NCI-H748 (cell line): ENCODE measurements around the gene RSPO3.
"Not testable (repeated sequence)": the region's sequence is repeated elsewhere in the genome, so short reads cannot be mapped to it uniquely, and the experiment has no call there.

Experiments
- DNase-seq: peaks from one replicate; lab custom pipeline; 2025; ENCODE audit not compliant: unreplicated experiment; lab: John Stamatoyannopoulos, UW

The RSPO3 gene

DNA sequence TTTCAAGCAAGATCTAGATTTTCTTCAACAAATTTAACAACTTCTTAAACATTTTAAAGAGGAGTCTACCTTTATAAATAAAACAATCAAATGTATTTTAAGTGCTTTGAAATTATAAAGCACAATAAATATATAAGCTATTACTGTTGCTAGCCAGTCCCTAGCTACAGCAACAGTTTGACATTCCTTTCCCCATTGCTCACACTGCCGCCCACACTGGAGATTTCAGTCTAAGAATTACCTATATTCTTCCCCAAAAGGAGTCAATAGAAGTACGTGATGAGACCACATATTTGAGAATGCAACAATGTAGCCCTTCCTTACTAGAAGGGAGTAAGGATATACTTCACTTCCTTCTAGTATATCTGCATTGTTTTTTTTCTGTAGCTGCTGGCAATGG is 82.8 kb downstream of the RSPO3 start:
- no peak for DNase-seq

DNA sequence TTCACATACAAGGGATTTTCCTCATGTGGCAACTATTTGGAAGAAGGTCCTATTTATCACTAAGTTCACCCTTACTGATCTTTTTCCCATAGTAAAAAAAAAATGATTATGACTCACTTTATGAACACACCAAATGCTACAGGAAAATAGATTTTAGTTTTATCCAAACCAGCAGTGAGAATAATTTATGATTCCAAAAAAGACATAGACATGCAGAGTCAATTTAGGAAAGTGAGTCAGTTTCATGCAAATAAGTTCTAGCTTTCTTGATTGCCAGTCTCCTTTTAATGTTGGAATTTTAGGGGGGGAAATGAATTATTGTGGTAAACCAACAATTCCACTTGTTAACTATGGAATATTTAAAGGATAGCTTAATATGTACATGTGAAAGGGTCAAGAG is 84.2 kb downstream of the RSPO3 start:
- DNase-seq = no peak

DNA sequence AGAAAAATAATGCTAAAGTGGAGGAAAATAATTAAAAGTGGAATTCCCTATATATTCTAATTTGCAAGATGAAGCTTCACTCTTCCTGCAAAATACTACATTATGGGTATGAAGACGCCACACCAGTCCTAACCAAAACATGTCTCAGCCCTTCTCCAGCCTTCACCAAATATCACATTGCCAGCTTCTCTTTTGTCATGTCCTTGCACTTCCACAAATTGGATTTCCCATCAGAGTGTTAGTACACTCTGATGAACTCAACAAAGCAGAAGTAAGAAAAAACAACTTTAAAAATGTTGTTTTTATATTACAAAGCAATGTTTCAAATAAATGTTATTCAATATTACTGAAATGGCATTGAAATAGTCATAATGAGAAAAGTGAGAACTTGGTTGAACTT is 85.8 kb downstream of the RSPO3 start:
- DNase-seq = no peak

DNA sequence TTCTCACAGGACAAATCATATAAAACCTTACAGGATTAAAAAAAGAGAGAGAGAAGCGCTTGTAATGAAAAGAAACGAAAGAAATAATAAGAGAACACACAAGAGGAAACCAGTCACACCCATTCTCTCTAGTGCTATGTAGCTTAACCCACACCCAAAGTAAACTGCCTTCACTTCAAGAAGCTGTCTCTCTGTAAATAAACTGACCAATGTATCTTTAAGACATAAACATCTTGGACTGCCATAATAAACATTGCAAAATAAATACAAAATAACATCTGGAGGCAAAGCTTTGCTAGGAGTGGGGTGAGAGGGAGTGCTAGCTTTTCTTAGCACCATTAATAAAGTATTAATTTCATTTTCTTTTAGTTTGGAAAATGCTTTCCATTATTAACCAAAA is 86.6 kb downstream of the RSPO3 start:
- DNase-seq = no peak

DNA sequence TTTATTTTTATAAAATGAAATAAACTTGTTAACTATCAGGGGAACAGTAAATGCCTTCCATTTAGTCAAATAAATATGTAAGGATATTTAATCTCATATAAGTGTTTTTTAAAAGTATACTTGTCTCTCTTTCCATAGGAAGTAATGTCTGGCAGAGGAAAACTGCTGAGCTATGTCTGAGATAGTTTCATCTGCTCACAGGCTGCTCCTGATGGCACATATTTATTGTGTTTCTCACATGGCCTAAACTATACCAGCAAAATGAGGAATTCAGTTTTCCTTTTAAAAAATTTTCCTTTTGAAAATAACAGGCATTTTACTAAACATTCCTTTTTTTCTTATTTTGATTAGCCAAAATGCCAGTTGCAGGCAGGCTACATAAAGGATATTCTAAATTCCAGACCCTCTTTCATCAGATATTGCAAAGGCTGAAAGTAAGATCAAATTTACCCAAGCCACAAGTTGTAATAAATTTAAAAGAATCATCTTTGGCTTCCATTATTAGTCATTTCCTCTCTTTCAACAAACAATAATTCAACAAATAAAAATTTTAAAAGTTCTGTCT is 88.1 kb downstream of the RSPO3 start:
- DNase-seq = no peak

DNA sequence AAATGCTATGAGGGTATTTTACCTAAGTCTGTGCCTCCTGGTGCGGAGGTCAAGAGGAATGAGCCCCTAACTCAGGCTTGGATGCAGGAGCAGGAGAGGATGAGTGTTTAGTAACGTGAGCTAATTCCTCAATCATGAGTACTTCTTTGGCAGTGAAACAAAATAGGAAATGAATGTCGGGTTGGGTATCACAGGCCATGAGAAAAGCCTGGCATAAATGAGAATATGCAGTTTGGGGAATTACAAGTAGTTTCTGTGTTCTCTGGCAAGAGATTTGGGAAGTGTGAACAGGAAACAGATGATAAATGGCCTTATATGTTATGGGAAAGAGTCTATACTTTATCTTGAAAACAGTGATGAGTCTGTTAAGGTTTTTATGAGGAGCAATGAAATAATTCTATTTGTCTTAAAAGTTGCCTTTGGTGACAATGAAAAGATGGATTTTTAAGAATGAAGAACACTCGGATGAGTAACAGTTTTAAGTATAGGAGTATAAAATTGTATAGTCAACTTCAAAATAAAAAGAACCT is 89.2 kb downstream of the RSPO3 start:
- DNase-seq = no peak

DNA sequence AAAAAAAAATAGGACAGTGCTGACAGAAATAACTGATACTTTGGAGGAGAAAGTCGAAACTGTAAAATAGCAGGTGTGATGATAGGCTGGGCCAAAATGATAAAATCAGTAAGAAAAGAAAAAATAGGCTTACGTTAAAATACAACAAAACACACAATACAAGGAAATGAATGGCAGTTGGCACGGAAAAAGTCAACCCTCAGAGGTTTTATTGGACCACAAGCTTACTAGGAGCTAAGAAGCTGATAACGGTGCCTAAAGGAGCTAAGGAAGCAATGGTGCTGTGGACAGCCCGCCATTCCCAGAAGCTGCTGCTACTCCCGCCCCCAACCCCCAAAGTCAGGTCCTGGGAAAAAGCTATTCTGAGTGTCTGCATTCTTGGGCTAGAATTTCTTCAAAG is 92.3 kb downstream of the RSPO3 start:
- no peak for DNase-seq

DNA sequence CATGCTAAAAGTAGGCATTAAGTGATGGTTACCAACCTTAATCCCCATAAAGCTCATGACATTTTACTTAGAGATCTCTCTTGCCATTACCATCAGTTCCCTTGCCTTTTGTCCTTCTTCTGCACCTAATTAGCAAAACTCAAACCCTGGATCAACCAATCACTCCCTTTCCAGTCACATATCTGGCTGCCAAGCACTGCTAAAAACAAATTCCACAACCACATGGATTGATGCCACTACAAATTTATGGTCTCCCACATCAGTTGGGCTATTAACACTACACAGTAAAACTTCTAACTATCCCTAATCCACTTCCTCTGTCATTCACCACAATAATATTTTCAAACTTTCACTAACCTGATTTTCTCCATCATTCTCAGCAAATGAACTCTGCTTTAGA is 93.9 kb downstream of the RSPO3 start:
- DNase-seq = no peak

DNA sequence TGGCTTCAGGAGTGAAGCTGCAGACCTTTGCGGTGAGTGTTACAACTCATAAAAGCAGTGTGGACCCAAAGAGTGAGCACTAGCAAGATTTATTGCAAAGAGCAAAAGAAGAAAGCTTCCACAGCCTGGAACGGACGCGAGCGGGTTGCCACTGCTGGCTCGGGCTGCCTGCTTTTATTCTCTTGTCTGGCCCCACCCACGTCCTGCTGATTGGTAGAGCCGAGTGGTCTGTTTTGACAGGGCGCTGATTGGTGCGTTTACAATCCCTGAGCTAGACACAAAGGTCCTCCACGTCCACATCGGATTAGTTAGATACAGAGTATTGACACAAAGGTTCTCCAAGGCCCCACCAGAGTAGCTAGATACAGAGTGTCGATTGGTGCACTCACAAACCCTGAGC is 95.6 kb downstream of the RSPO3 start:
- DNase-seq = not testable (repeated sequence)

DNA sequence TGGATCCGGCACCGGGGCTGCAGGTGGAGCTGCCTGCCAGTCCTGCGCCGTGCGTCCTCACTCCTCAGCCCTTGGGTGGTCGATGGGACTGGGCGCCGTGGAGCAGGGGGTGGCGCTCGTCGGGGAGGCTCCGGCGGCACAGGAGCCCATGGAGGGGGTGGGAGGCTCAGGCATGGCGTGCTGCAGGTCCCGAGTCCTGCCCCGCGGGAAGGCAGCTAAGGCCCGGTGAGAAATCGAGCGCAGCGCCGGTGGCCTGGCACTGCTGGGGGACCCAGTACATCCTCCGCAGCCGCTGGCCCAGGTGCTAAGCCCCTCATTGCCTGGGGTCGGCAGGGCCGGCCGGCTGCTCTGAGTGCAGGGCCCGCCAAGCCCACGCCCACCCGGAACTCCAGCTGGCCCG is 96.1 kb downstream of the RSPO3 start:
- not testable (repeated sequence) for DNase-seq

DNA sequence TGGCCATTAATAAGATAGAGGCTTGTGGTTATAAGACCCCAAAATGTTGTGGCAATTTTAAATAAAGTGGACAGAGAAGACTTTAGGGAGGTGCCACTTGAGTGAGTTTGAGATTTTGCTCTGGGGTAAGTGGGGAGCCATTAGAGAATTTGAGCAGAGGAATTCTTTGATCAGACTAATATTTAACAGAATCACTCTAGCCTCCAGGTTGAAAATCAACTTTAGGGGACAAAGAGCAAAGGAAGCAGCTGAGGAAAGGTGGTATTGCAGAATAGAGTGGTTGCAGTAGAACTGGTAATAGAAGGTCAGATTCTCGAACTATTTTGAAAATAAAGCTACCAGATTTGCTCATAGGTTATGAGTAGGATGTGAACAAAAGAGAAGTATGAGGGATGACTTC is 97.5 kb downstream of the RSPO3 start:
- DNase-seq = no peak

DNA sequence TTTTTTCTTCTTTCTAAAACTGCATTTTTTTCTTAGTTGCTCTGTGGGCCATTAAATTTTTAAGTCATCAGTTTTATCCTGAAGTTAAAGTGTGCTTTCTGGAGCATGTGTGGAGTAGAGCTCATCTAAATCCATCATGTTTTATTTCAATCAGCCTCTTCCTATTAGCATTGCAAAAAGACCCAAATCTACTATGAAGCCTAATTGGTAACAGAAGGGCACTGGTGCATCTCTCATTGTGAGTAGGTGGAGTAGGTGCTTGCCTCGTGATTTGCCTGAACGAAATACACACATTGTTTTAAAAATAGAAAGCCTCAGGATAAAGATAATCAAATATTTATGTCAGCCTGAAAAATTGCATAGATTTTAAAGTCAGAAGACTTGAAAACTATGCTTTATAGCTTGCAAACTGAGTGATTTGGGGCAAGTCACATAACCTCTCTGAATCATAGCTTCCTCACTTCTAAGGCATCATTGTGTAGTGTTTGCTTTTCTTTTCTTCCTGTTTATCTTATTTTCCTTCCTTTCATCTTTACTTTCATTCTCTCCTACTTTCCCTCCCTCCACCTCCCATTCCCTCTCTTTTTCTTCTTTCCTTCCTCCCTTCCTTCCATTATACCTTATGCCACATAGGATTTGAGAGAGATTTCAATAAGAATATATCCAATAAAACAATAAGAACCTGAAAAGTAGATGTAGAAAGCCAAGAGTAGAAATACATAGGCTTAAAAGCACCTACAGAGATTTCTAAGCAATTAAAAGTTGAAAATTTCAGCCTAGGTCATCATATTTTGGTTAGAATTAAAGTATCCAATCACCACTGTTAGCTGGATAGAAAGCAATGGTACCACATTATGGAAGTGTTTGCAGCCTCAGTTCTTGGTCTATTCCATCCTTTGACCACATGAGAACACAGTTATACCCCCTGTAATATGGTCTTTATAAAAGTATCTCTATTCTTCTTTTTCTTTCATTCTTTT is 98.6 kb downstream of the RSPO3 start:
- no peak for DNase-seq

DNA sequence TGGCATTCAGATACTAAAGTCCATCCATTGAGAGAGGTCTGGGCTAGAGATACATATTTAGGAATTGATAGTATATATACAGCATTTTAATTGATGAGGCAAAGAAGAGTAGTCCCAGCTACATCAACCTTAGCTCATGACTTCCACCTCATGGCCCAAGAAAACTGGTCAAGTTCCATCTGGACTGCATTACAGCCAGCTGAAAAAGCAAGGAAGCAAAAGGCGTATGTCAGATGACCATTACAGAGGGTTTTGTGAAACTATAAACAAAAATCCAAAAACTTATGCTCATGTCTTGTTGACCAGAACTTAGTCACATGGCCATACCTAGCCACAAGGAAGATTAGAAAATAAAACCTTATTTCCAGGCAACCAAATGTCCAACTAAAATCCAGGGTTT is 101.4 kb downstream of the RSPO3 start:
- DNase-seq = no peak

DNA sequence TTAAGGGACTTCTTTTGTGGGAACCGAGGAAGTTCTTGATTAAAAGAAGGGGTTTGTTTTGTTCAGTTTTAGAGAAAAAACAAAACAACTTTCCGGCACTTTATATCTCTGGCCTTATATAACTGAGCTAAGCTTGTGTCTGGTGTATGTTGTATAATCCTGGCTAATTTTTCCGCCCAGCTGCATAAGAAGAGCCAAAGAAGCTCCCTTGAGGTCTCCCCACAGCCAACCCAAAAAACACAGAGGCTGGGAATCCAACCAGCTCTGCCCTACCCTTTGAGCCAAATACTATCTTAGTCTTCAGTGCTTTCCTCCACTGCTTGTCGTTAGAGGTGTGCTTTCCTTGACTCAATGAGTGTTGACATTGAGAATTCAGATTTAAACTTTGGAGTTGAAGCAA is 102.7 kb downstream of the RSPO3 start:
- no peak for DNase-seq

DNA sequence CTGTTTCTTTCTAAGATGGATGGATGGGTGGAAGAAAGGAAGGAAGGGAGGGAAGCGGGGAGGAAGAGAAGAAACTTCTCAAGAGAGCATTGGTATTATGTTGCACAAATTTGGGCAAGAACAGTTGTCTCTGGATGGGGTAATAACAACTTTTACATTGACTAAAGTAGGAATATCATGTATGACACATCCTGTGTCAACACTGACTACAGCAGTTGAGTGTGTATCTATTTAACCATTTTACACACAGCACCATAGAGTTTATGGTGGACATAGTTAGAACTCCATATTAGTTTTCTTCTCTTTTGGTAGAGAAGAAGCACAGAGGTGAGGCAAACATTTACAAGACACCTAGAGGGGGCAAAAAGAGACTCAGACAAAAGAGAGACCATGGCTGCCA is 103.9 kb downstream of the RSPO3 start:
- DNase-seq = no peak

DNA sequence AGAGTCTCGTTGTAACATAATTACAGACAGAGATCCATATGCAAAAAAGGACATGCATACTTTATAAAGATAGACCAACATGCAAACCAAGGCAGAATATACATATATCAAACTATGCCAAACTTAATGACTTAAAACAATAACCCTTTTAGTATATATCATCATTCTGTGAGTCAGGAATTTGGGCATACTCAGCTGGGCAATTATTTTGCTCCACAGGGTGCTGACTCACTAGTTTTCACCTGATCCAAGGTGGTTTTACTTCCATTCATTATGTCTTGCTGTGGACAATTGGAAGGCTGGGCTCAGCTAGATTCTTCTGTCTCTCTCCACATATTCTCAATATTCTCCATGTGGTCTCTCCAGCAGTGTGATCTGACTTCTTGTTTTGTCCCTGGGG is 107.0 kb downstream of the RSPO3 start:
- no peak for DNase-seq

DNA sequence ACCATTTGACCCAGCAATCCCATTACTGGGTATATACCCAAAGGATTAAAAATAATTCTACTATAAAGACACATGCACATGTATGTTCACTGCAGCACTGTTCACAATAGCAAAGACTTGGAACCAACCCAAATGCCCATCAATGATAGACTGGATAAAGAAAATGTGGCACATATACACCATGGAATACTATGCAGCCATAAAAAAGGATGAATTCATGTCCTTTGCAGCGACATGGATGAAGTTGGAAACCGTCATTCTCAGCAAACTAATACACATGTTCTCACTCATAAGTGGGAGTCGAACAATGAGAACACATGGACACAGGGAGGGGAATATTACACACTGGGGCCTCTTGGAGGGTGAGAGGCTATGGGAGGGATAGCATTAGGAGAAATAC is 115.3 kb downstream of the RSPO3 start:
- not testable (repeated sequence) for DNase-seq

DNA sequence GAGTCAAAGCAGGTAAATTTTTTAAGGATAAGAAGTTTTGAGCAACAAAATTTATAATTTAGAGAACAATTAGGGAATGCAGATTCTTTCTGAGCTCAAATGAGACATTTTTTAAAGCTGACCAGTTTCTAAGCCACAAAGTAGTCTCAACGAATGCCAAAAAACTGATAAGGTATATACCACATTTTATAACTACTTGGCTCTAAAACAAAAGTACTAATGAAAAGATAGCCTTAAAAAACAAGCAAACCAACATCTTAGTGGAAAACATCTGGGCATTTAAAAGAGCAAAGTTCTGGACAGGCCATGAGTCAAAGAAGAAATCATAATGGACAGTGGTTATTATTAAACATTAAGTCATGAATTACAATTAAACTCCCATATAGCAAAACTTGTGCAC is 125.0 kb downstream of the RSPO3 start:
- DNase-seq = no peak
